Calu3 (cell line): ENCODE results near the gene C11orf68. TPM values are rescaled to one million over a fixed set of nuclear protein-coding genes. Genes with fewer than 3 reads are reported as not detected.

Experiments used
- BruUV-seq: library from RNA; stranded (reverse); fragments of 400-500 nt; replicated peaks from 2 replicates; lab custom pipeline; 2021; lab: Mats Ljungman, UMichigan
- CTCF ChIA-PET: fragments of 300-600 bp; sonication (Branson Sonifier 250); formaldehyde crosslinking; loops from one replicate; lab custom pipeline; 2022; ENCODE audit warnings: antibody characterized with exemption; lab: Charles Lee
- DNase-seq: peaks from one replicate; pipeline ENCODE4 v3.0.0; 2022
- H3K27ac Mint-ChIP-seq: one replicate; pipeline ENCODE4 v1.8.0; 2022; ENCODE audit warnings: mixed read lengths; ENCODE audit not compliant: unreplicated experiment
- H3K27me3 Mint-ChIP-seq: one replicate; pipeline ENCODE4 v1.8.0; 2022; ENCODE audit warnings: mixed read lengths; ENCODE audit not compliant: unreplicated experiment
- H3K36me3 Mint-ChIP-seq: one replicate; pipeline ENCODE4 v1.8.0; 2022; ENCODE audit warnings: mild to moderate bottlenecking, moderate library complexity, mixed read lengths; ENCODE audit not compliant: insufficient read depth, unreplicated experiment
- H3K4me1 Mint-ChIP-seq: one replicate; pipeline ENCODE4 v1.8.0; 2022; ENCODE audit warnings: mild to moderate bottlenecking, low read depth, mixed read lengths; ENCODE audit not compliant: unreplicated experiment
- H3K4me3 Mint-ChIP-seq: one replicate; pipeline ENCODE4 v1.8.0; 2022; ENCODE audit warnings: mild to moderate bottlenecking, low read depth, moderate library complexity, mixed read lengths; ENCODE audit not compliant: unreplicated experiment
- H3K9me3 Mint-ChIP-seq: one replicate; pipeline ENCODE4 v1.8.0; 2022; ENCODE audit warnings: low read depth, mixed read lengths; ENCODE audit not compliant: unreplicated experiment
- intact Hi-C: fragments of 100-400 bp; cut with micrococcal nuclease; formaldehyde crosslinking; loops from one replicate; pipeline ENCODE4 v1.10.0; 2022; ENCODE audit not compliant: unreplicated experiment
- total RNA-seq: library from RNA; stranded (reverse); gene quantifications from 2 replicates; pipeline ENCODE4 v1.2.3, GENCODE V29; 2022
- TF ChIP-seq, protein P1 (sequence below): fragments of 200-600 bp; IDR thresholded peaks from one replicate; pipeline ENCODE4 v1.8.0; 2022; ENCODE audit warnings: antibody characterized with exemption; ENCODE audit not compliant: unreplicated experiment

The C11orf68 gene
- total RNA-seq, 1 experiment from 2014 or later = 25.9 TPM

DNA sequence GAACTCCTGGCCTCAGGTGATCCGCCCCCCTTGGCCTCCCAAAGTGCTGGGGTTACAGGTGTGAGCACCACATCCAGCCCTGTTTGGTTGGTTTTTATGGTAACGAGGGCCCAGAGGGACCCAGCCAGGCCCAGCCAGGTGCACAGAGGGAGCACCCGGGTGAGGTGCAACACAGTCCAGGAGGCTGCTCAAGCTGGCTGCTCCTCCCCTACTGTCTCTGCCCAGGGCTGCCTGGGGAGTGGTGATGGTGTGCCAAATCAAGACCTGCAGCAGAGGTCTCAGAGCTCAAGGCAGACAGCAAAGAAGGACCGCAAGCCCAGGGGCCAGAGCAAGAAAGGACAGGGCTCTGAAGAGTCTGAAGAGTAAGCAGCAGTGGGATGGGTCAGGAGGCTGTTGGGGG is 27.8 kb upstream of the C11orf68 start:
- TF ChIP-seq, protein P1, sequence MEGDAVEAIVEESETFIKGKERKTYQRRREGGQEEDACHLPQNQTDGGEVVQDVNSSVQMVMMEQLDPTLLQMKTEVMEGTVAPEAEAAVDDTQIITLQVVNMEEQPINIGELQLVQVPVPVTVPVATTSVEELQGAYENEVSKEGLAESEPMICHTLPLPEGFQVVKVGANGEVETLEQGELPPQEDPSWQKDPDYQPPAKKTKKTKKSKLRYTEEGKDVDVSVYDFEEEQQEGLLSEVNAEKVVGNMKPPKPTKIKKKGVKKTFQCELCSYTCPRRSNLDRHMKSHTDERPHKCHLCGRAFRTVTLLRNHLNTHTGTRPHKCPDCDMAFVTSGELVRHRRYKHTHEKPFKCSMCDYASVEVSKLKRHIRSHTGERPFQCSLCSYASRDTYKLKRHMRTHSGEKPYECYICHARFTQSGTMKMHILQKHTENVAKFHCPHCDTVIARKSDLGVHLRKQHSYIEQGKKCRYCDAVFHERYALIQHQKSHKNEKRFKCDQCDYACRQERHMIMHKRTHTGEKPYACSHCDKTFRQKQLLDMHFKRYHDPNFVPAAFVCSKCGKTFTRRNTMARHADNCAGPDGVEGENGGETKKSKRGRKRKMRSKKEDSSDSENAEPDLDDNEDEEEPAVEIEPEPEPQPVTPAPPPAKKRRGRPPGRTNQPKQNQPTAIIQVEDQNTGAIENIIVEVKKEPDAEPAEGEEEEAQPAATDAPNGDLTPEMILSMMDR = no peak
- peaks cover 5% of the 10 kb centered on the region for H3K36me3 Mint-ChIP-seq
- H3K27me3 Mint-ChIP-seq = peaks cover 27% of the 10 kb centered on the region
- no TSS peak for BruUV-seq
- CTCF ChIA-PET = no interaction called here
- DNase-seq = no peak
- no peaks in the 10 kb centered on the region for H3K4me1 Mint-ChIP-seq
- no peak overlapping the region for H3K27ac Mint-ChIP-seq
- no peaks in the 10 kb centered on the region for H3K9me3 Mint-ChIP-seq
- intact Hi-C loops = no loop called here
- no peak overlapping the region for H3K4me3 Mint-ChIP-seq

DNA sequence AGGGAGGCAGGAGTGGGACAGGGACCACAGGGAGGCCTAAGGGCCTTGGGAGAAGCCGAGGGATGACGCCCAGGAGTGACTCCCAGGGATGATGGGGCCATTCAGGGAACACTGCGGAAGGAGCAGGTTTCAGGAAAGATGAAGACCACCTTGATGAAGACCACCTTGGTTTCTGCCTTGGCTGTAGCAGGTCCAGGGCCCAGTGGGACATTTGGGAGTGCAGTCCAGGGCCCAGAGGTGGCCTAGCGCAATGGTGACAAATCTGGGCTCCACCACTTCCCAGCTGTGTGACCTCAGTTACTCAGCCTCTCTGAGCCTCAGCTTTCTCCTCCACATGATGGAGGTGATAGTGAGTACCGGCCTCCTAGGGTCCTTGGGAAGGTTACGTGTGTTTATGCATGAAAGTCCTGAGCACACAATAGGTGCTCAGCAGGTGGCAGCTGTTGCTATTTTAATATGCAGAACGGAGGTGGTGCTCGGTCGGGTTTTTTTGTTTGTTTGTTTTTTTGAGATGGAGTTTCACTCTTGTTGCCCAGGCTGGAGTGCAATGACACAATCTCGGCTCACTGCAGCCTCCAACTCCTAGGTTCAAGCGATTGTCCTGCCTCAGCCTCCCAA is 27.2 kb upstream of the C11orf68 start:
- H3K27me3 Mint-ChIP-seq = peaks cover 33% of the 10 kb centered on the region
- H3K36me3 Mint-ChIP-seq = peaks cover 5% of the 10 kb centered on the region
- CTCF ChIA-PET = no interaction called here
- H3K4me3 Mint-ChIP-seq = no peak overlapping the region
- TF ChIP-seq, protein P1 = no peak
- H3K9me3 Mint-ChIP-seq = no peaks in the 10 kb centered on the region
- intact Hi-C loops = no loop called here
- BruUV-seq = no TSS peak
- H3K4me1 Mint-ChIP-seq = no peaks in the 10 kb centered on the region
- DNase-seq = no peak
- no peak overlapping the region for H3K27ac Mint-ChIP-seq

DNA sequence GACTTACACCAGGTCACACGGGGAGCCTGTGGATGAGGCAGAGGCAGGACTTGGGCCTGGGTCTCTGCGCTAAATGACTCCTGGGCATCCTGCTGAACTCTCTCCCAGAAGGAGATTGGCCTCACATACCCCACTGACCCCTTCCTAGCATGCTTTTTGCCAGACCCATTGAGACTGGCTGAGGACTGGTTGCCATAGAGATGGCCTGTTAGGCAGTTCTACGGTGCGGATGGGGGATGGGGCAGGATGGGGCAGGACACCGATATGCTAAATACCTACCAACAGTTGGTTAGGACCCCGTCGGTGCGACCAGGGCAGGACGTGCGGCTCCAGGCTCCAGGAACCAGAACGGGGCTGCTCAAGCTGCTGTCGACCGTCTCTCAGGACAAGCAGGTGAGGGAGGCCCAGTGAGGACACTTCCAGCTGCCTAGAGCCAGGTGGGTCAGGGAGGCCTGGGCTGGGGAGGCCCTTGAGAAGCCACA is 26.6 kb upstream of the C11orf68 start, which contains the start of gene TSGA10IP:
TSGA10IP (plus strand) TSS at position 51 of the 482 bp plus-strand sequence; CDS start at position 247, 196 bp downstream.
- BruUV-seq = no TSS peak
- no peak for DNase-seq
- intact Hi-C loops = no loop called here
- H3K9me3 Mint-ChIP-seq = no peaks in the 10 kb centered on the region
- peaks cover 5% of the 10 kb centered on the region for H3K36me3 Mint-ChIP-seq
- H3K27me3 Mint-ChIP-seq = peaks cover 39% of the 10 kb centered on the region
- H3K27ac Mint-ChIP-seq = no peak within 1 kb of the TSS
- CTCF ChIA-PET = no interaction called here
- H3K4me3 Mint-ChIP-seq = no peak within 1 kb of the TSS
- TF ChIP-seq, protein P1 = no peak
- H3K4me1 Mint-ChIP-seq = no peaks in the 10 kb centered on the region

- H3K4me3 Mint-ChIP-seq = no peak overlapping the region
- peaks cover 5% of the 10 kb centered on the region for H3K36me3 Mint-ChIP-seq
These were observed 25.9 kb upstream of the C11orf68 start for GRCh38 chr11:65944767-65945166.

More at GRCh38 chr11:65944767-65945166, 25.9 kb upstream of the C11orf68 start:
- H3K4me1 Mint-ChIP-seq = no peaks in the 10 kb centered on the region
- no TSS peak for BruUV-seq
- intact Hi-C loops = no loop called here
- no peak overlapping the region for H3K27ac Mint-ChIP-seq
- no peak for DNase-seq
- H3K9me3 Mint-ChIP-seq = no peaks in the 10 kb centered on the region
- TF ChIP-seq, protein P1 = no peak
- CTCF ChIA-PET = interaction anchor here (0.6 kb wide), 1 partner anchor 614 kb away, joined by 6 read pairs; no protein-coding TSS in a partner anchor
- peaks cover 46% of the 10 kb centered on the region for H3K27me3 Mint-ChIP-seq
